Prostate gland (tissue), 2 donors: ENCODE measurements around the gene HOXA5. TPM values are rescaled to one million over a fixed set of nuclear protein-coding genes. Genes with fewer than 3 reads are reported as not detected.
A peak's percentile ranks its signal among the peaks of the same experiment; 100 is the strongest.

Experiments used
- DNase-seq: peaks from one replicate; pipeline ENCODE4 v3.0.0-alpha.2; 2019; ENCODE audit warnings: low spot score
- H3K27ac ChIP-seq, 2 donors: fragments of 200-600 bp; sonication (generic); 2 replicates each; pipeline ENCODE4 v1.5.1; 2017 to 2019
- H3K27me3 ChIP-seq: fragments of 200-600 bp; sonication (generic); replicated peaks from 2 replicates; pipeline ENCODE4 v1.5.1; 2019; ENCODE audit not compliant: insufficient read depth
- H3K36me3 ChIP-seq, 2 donors: fragments of 200-600 bp; sonication (generic); 1 replicate in 1 of 2; 2 replicates in 1 of 2; pipeline versions ENCODE4 v1.5.1 to v1.8.1; 2017 to 2019
- H3K4me1 ChIP-seq: fragments of 200-600 bp; sonication (generic); replicated peaks from 2 replicates; pipeline ENCODE4 v1.5.1; 2019
- H3K4me3 ChIP-seq, 2 donors: fragments of 200-600 bp; sonication (generic); 2 replicates each; pipeline ENCODE4 v1.5.1; 2017 to 2019
- H3K9me3 ChIP-seq: fragments of 200-600 bp; sonication (generic); 2 replicates; pipeline ENCODE4 v1.5.1; 2017
- POLR2A ChIP-seq: fragments of 450-650 bp; IDR thresholded peaks from one replicate; pipeline ENCODE4 v1.6.1; 2016; ENCODE audit warnings: antibody characterized with exemption, mild to moderate bottlenecking
- POLR2AphosphoS5 ChIP-seq: sonication (generic); formaldehyde crosslinking; IDR thresholded peaks from one replicate; pipeline ENCODE4 v1.6.1; 2017; ENCODE audit warnings: antibody characterized with exemption
- WGBS: methylation state at CpG from one replicate; pipeline ENCODE4 v1.1.5; 2018; 5-methylcytosine and 5-hydroxymethylcytosine counted together
- intact Hi-C: fragments of 100-400 bp; cut with DNase I; formaldehyde crosslinking; loops from one replicate; pipeline ENCODE4 v1.14.2; 2022
- total RNA-seq, 2 donors: library from RNA; depleted of rRNA; stranded (reverse); fragments of >200 nt; gene quantifications; one replicate each; pipeline ENCODE4 v1.1.0, GENCODE V29; 2016
- TF ChIP-seq, protein P1 (sequence below), 4 experiments: fragments of 200-600 bp in 2 of 4; fragments of 450-650 bp in 2 of 4; sonication (generic) in 2 of 4; IDR thresholded peaks; 1 replicate in 3 of 4; 2 replicates in 1 of 4; pipeline ENCODE4 v1.5.1; 2016 to 2019; ENCODE audit warnings: antibody characterized with exemption in 4 of 4, mild to moderate bottlenecking in 2 of 4, moderate library complexity in 2 of 4

HOXA5 gene
- total RNA-seq, 2 donors from 2014 or later, result 3.7 to 12.9 TPM

DNA sequence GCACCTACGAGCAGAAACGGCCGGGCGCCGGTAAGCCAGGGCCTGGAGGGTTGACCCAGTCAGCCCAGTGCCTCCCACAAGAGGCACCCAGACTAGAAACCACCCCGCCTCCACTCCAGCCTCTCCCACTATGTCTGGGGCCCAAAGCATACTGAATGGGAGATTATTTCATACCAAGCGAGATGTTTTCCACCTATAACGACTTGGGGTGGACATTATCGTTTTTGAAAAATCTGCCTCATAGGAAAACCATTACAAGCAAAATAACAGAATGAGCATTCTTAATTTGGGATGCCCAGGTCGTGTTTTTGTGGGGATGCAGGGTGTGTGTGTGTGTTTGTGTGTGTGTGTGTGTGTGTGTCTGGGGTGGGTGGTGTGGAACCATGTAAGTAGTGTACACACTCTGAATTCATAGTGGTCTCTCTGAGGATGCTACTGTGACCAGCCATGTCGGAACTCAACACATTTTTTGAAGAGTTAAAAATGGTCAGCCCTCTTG is 2.5 kb upstream of the HOXA5 start:
- Histone ChIP-seq H3K9me3 (no peaks in the 10 kb centered on the region), H3K27me3 (no peaks in the 10 kb centered on the region), H3K27ac (no peak overlapping the region), H3K4me1 (peaks cover 4% of the 10 kb centered on the region), H3K4me3 (no peak overlapping the region), H3K36me3 (no peaks in the 10 kb centered on the region)
- intact Hi-C loops, result no loop called here
- DNase-seq, result no peak
- no peak for TF ChIP-seq POLR2AphosphoS5
- TF ChIP-seq, protein P1, sequence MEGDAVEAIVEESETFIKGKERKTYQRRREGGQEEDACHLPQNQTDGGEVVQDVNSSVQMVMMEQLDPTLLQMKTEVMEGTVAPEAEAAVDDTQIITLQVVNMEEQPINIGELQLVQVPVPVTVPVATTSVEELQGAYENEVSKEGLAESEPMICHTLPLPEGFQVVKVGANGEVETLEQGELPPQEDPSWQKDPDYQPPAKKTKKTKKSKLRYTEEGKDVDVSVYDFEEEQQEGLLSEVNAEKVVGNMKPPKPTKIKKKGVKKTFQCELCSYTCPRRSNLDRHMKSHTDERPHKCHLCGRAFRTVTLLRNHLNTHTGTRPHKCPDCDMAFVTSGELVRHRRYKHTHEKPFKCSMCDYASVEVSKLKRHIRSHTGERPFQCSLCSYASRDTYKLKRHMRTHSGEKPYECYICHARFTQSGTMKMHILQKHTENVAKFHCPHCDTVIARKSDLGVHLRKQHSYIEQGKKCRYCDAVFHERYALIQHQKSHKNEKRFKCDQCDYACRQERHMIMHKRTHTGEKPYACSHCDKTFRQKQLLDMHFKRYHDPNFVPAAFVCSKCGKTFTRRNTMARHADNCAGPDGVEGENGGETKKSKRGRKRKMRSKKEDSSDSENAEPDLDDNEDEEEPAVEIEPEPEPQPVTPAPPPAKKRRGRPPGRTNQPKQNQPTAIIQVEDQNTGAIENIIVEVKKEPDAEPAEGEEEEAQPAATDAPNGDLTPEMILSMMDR (IDR thresholded peaks at IDR 0.05), result no peak
- TF ChIP-seq POLR2A, result no peak
- 92% methylated on average over 11 of the region's 11 CpGs for WGBS

DNA sequence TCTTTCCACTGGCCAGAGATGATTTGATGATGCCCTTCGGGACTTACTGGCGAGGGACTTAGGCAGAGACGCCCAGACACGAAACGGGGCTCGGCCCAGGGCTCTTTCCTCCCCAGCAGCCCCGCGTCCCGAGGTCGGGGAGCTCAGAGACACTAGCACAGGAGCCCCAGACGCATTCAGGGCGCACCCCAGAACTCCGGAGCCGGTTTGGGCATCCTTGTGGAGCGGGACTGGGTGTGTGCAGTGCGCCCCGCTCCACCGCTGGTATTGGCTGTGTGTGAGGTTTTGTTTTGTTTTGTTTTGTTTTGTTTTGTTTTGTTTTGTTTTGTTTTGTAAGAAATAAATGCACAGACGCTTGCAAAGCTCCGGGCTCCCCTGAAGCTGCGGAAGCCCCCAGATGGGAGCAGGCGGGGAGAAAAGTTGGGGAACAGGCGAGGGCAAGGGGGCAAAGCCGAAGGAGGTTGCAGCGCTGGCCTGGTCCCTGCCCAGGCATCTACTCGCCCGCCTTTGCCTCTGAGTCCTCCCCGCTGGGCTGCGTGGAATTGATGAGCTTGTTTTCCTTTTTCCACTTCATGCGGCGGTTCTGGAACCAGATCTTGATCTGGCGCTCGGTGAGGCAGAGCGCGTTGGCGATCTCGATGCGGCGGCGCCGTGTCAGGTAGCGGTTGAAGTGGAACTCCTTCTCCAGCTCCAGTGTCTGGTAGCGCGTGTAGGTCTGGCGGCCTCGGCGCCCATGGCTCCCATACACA is 1.9 kb upstream of the HOXA5 start:
- Histone ChIP-seq H3K27ac (peak overlapping the region in 1 of 2 donors; percentile 39), H3K27me3 (no peaks in the 10 kb centered on the region)
- 84% methylated on average over 47 of the region's 47 CpGs for WGBS

DNA sequence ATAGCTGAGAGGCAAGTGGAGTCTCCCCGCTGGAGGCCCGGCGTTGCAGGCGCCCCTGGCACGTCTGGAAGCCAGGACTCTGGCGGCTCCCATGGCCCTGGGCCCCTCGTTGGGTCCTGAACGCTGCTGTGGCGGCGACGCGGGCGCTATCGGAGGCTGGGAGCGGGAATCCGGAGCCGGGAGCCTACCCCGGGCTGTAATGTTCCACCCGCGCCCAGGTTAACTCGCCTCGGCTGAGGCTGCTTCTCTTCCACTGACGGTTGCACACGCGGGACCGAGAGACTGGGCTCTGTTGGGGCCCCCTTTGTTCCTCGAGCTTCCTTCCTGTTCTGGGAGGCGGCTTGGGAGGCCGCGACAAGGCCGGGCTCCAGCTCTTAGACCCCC is 1.3 kb upstream of the HOXA5 start:
- H3K36me3 ChIP-seq, result no peaks in the 10 kb centered on the region
- H3K9me3 ChIP-seq, result no peaks in the 10 kb centered on the region
- peaks cover 4% of the 10 kb centered on the region for H3K4me1 ChIP-seq
- peak overlapping the region in 1 of 2 donors; percentile 39 for H3K27ac ChIP-seq
- WGBS, result 84% methylated on average over 31 of the region's 31 CpGs
- peak overlapping the region in 1 of 2 donors; percentile 2 for H3K4me3 ChIP-seq
- TF ChIP-seq POLR2AphosphoS5 (no peak), POLR2A (no peak)
- TF ChIP-seq, protein P1 (IDR thresholded peaks at IDR 0.05), result no peak
- H3K27me3 ChIP-seq, result no peaks in the 10 kb centered on the region
- intact Hi-C loops, result no loop called here
- no peak for DNase-seq

More for the DNA sequence above, 1.9 kb upstream of the HOXA5 start:
- intact Hi-C loops, result no loop called here
- Histone ChIP-seq H3K36me3 (no peaks in the 10 kb centered on the region), H3K9me3 (no peaks in the 10 kb centered on the region), H3K4me3 (peak overlapping the region in 1 of 2 donors; percentile 2), H3K4me1 (peaks cover 4% of the 10 kb centered on the region)
- TF ChIP-seq, protein P1 (IDR thresholded peaks at IDR 0.05), result no peak
- TF ChIP-seq POLR2A (no peak), POLR2AphosphoS5 (no peak)
- no peak for DNase-seq

DNA sequence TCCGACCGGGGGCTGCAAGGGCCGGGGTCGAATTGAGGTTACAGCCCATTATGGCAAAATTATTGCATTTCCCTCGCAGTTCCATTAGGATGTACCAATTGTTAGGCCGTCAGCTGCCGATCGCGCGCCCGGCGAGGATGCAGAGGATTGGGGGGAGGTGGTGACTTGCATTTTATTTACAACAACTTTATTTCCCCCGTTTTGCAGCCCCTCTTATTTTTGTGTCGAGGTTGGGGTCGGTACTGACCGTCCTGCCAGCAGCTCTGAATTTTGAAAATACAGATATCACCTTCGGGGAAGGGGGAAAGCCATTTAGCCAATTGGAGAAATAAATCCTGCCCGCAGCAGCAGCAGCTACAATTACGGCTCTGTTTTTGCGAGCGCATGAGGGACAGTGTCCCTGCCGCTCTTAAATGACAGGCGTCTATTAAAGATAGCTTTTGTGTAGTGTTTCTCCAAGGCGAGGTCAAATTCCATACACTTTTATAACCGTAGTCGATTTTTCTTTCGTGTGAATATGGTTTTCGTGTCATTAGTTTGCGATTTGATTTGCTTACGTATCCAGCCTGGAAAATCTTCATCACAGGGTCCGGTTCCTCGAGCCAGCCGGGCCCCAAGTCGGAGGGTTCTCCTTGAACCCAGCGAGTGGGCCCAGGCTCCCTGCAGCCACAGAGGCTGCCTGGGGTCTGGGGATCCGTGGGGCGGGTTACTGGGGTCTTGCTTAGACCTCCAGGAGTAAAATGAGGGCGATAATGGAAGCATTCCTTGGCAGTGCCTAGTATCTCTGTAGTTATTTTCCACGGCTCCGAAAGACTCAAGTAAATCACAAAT is 684 bp upstream of the HOXA5 start:
- H3K36me3 ChIP-seq, result no peaks in the 10 kb centered on the region
- H3K4me1 ChIP-seq, result no peaks in the 10 kb centered on the region
- TF ChIP-seq POLR2A, result no peak
- TF ChIP-seq, protein P1 (IDR thresholded peaks at IDR 0.05), result peak in 1 of 4 experiments; percentile 29
- 61% methylated on average over 40 of the region's 40 CpGs for WGBS
- no peaks in the 10 kb centered on the region for H3K27me3 ChIP-seq
- intact Hi-C loops, result no loop called here
- H3K9me3 ChIP-seq, result no peaks in the 10 kb centered on the region
- peak overlapping the region in 1 of 2 donors; percentile 40 for H3K4me3 ChIP-seq
- no peak for DNase-seq
- H3K27ac ChIP-seq, result peak overlapping the region in 1 of 2 donors; percentile 39
